PC-3 (cell line): ENCODE results near the gene LIF.

Source experiments
- CTCF ChIP-seq: fragments of 300-600 bp; sonication (generic); conservative IDR thresholded peaks from 2 replicates; pipeline ENCODE4 v1.5.1; 2017; ENCODE audit warnings: antibody characterized with exemption, low read depth, mild to moderate bottlenecking, low read length
- EZH2 ChIP-seq: fragments of 300-600 bp; sonication (generic); IDR thresholded peaks from one replicate; pipeline ENCODE4 v1.6.1; 2017; ENCODE audit warnings: antibody characterized with exemption, mild to moderate bottlenecking, low read length; ENCODE audit not compliant: unreplicated experiment

- TF ChIP-seq CTCF (no peak), EZH2 (no peak)
Measured at GRCh38 chr22:30289980-30290313, 43.4 kb upstream of the LIF start.
